GM12878 (cell line): Measurements from ENCODE around the gene SLX9. TPM values are rescaled to one million over a fixed set of nuclear protein-coding genes. Genes with fewer than 3 reads are reported as not detected.

Experiments
- ATAC-seq: fragments of 200-7000 bp; cut with Tn5 transposase; 3 replicates; pipeline ENCODE4 v1.9.1; 2020; ENCODE audit warnings: mild to moderate bottlenecking, moderate library complexity
- BruUV-seq: library from RNA; stranded (reverse); fragments of 400-500 nt; replicated peaks from 2 replicates; lab custom pipeline; 2021; lab: Mats Ljungman, UMichigan
- CTCF ChIA-PET: fragments of 300-600 bp; sonication (Branson Sonifier 250); formaldehyde crosslinking; extraction: SDS; loops from one replicate; lab custom pipeline; 2021; ENCODE audit warnings: inconsistent platforms; lab: Yijun Ruan, JAX
- POLR2A ChIA-PET: fragments of 350-600 bp; formaldehyde crosslinking; extraction: SDS; loops from one replicate; lab custom pipeline; 2021; ENCODE audit warnings: inconsistent platforms; lab: Charles Lee
- RAD21 ChIA-PET: fragments of 300-600 bp; sonication (Branson Sonifier 250); formaldehyde crosslinking; loops from one replicate; lab custom pipeline; 2023; ENCODE audit warnings: antibody characterized with exemption; ENCODE audit not compliant: unreplicated experiment; lab: Charles Lee
- SMC1A ChIA-PET: fragments of 300-600 bp; sonication (Branson Sonifier 250); formaldehyde crosslinking; loops from one replicate; lab custom pipeline; 2023; ENCODE audit not compliant: unreplicated experiment, uncharacterized antibody; lab: Charles Lee
- DNase-seq: peaks from one replicate; pipeline ENCODE4 v3.0.0-alpha.2; 2011; ENCODE audit warnings: low read depth, low spot score
- FAIRE-seq: peaks from 3 replicates; lab custom pipeline; 2011; peaks lifted over from hg19 to GRCh38; lab: Jason Lieb, UNC
- H2AFZ ChIP-seq: 2 replicates; pipeline ENCODE4 v1.6.0; 2011; ENCODE audit warnings: low read depth, low read length, control low read depth; ENCODE audit not compliant: control insufficient read depth
- H3K27ac ChIP-seq: 2 replicates; pipeline ENCODE4 v1.5.1; 2011; ENCODE audit warnings: control low read depth; ENCODE audit not compliant: control insufficient read depth, insufficient read depth
- H3K27me3 ChIP-seq, 2 experiments: replicated peaks in 1 of 2; 2 replicates each; pipeline versions ENCODE4 v1.6.0 to v1.6.1; 2011; ENCODE audit warnings: low read length in 1 of 2; ENCODE audit not compliant: control insufficient read depth in 2 of 2, insufficient read depth in 2 of 2
- H3K36me3 ChIP-seq, 2 experiments: 2 replicates each; pipeline ENCODE4 v1.5.1; 2011; ENCODE audit warnings: low read length in 1 of 2; ENCODE audit not compliant: control insufficient read depth in 2 of 2, insufficient read depth in 2 of 2
- H3K4me1 ChIP-seq: 2 replicates; pipeline ENCODE4 v1.6.1; 2011; ENCODE audit warnings: mild to moderate bottlenecking, low read length, moderate library complexity, mixed read lengths; ENCODE audit not compliant: control insufficient read depth, insufficient read depth
- H3K4me2 ChIP-seq: 2 replicates; pipeline ENCODE4 v1.6.0; 2011; ENCODE audit warnings: control low read depth; ENCODE audit not compliant: control insufficient read depth, insufficient read depth
- H3K4me3 ChIP-seq: fragments of 200-600 bp; sonication (generic); 2 replicates; pipeline ENCODE4 v1.5.1; 2016
- H3K79me2 ChIP-seq: 2 replicates; pipeline ENCODE4 v1.6.0; 2011; ENCODE audit warnings: low read length; ENCODE audit not compliant: control insufficient read depth, insufficient read depth
- H3K9ac ChIP-seq: 2 replicates; pipeline ENCODE4 v1.8.0; 2011; ENCODE audit warnings: low read length, control low read depth, mixed read lengths; ENCODE audit not compliant: control insufficient read depth, insufficient read depth
- H3K9me3 ChIP-seq: replicated peaks from 3 replicates; pipeline ENCODE4 v1.5.1; 2011; ENCODE audit warnings: mild to moderate bottlenecking, low read length; ENCODE audit not compliant: control insufficient read depth, insufficient read depth
- H4K20me1 ChIP-seq: 2 replicates; pipeline ENCODE4 v1.6.0; 2011; ENCODE audit not compliant: control insufficient read depth, insufficient read depth
- ATF7 ChIP-seq: fragments of 450-650 bp; IDR thresholded peaks from 2 replicates; pipeline ENCODE4 v1.6.1; 2016; ENCODE audit warnings: low read depth, mild to moderate bottlenecking
- CBFB ChIP-seq: IDR thresholded peaks from 2 replicates; pipeline ENCODE4 v1.6.1; 2016; ENCODE audit warnings: antibody characterized with exemption, low read depth
- CHD2 ChIP-seq: IDR thresholded peaks from 2 replicates; pipeline ENCODE4 v1.6.1; 2011; ENCODE audit warnings: low read depth, low read length, improper control_type of control experiment, borderline replicate concordance
- EED ChIP-seq: sonication (generic); IDR thresholded peaks from 2 replicates; pipeline ENCODE4 v1.6.1; 2016; ENCODE audit warnings: antibody characterized with exemption, low read depth
- EGR1 ChIP-seq, 2 experiments: IDR thresholded peaks; 1 replicate in 1 of 2; 2 replicates in 1 of 2; pipeline ENCODE4 v1.6.1; 2011 to 2012; ENCODE audit warnings: low read depth in 2 of 2, low read length in 2 of 2, borderline replicate concordance in 1 of 2, mild to moderate bottlenecking in 1 of 2, moderate library complexity in 1 of 2
- GABPA ChIP-seq: IDR thresholded peaks from 2 replicates; pipeline ENCODE4 v1.6.1; 2014; ENCODE audit warnings: antibody characterized with exemption, low read depth, mild to moderate bottlenecking, inconsistent platforms
- MEF2A ChIP-seq: IDR thresholded peaks from 2 replicates; pipeline ENCODE4 v1.6.1; 2011; ENCODE audit warnings: low read depth, mild to moderate bottlenecking, low read length, moderate library complexity; ENCODE audit not compliant: insufficient read depth
- MEF2B ChIP-seq: fragments of 450-650 bp; IDR thresholded peaks from 2 replicates; pipeline ENCODE4 v1.6.1; 2018; ENCODE audit warnings: mild to moderate bottlenecking, moderate library complexity; ENCODE audit not compliant: partially characterized antibody, poor library complexity, severe bottlenecking
- PAX5 ChIP-seq: IDR thresholded peaks from 2 replicates; pipeline ENCODE4 v1.6.1; 2011; ENCODE audit warnings: low read depth, low read length, borderline replicate concordance
- POLR2AphosphoS5 ChIP-seq: IDR thresholded peaks from 2 replicates; pipeline ENCODE4 v1.6.1; 2011; ENCODE audit warnings: mild to moderate bottlenecking, low read length, inconsistent platforms
- SMARCA5 ChIP-seq: fragments of 450-650 bp; IDR thresholded peaks from 2 replicates; pipeline ENCODE4 v1.6.1; 2017; ENCODE audit warnings: mild to moderate bottlenecking
- SPI1 ChIP-seq: IDR thresholded peaks from 2 replicates; pipeline ENCODE4 v1.6.1; 2011; ENCODE audit warnings: low read depth, mild to moderate bottlenecking, low read length, moderate library complexity, borderline replicate concordance; ENCODE audit not compliant: insufficient read depth
- TBL1XR1 ChIP-seq: IDR thresholded peaks from 2 replicates; pipeline ENCODE4 v1.6.1; 2012; ENCODE audit warnings: low read depth, low read length, improper control_type of control experiment
- ZNF217 ChIP-seq: fragments of 450-650 bp; IDR thresholded peaks from 2 replicates; pipeline ENCODE4 v1.6.1; 2017; ENCODE audit warnings: antibody characterized with exemption, mild to moderate bottlenecking
- WGBS: methylation state at CpG from one replicate; pipeline ENCODE4 v1.1.6; 2016; ENCODE audit warnings: low lambda C conversion rate; ENCODE audit not compliant: insufficient replicate concordance, insufficient coverage; ENCODE audit errors: missing lambda C conversion rate; 5-methylcytosine and 5-hydroxymethylcytosine counted together
- in situ Hi-C: fragments of 300-500 bp; cut with MboI; formaldehyde crosslinking; loops from 9 replicates; pipeline ENCODE4 v1.14.3; 2018; ENCODE audit warnings: mixed read lengths
- intact Hi-C: fragments of 100-400 bp; cut with micrococcal nuclease; formaldehyde crosslinking; loops from one replicate; pipeline ENCODE4 v1.14.2; 2022; ENCODE audit not compliant: unreplicated experiment
- polyA plus RNA-seq, 11 experiments: library from polyadenylated mRNA; depleted of rRNA in 4 of 11; unstranded in 6 of 11; stranded (reverse) in 5 of 11; fragments of >200 nt; fragmentation: Nextera tagmentation in 4 of 11; fragmentation: Illumina TruSeq in 1 of 11; extraction: Ambion mirVana in 4 of 11; extraction: Trizol in 1 of 11; gene quantifications; 1 replicate in 1 of 11; 2 replicates in 10 of 11; pipeline versions ENCODE4 v1.2.1 to v1.2.3, GENCODE V29; 2011 to 2016; ENCODE audit warnings: inconsistent platforms in 2 of 11, missing spikeins in 2 of 11, low read depth in 1 of 11
- total RNA-seq, 4 experiments: library from RNA; depleted of rRNA in 3 of 4; stranded (reverse); fragments of >200 nt in 3 of 4; fragmentation: Illumina TruSeq in 1 of 4; extraction: Trizol in 1 of 4; gene quantifications; 2 replicates each; pipeline versions ENCODE4 v1.2.1 to v1.2.3, GENCODE V29; 2013 to 2021
- TF ChIP-seq, protein P1 (sequence below): IDR thresholded peaks from 2 replicates; pipeline ENCODE4 v1.6.1; 2012; ENCODE audit warnings: low read depth, low read length, improper control_type of control experiment

The SLX9 gene
- total and polyA plus RNA-seq, 10 of the 15 experiments (the other 5 are each of a cell fraction or from before 2014, with no cell fraction given) = 0.69 to 81.3 (median 33.9) TPM

DNA sequence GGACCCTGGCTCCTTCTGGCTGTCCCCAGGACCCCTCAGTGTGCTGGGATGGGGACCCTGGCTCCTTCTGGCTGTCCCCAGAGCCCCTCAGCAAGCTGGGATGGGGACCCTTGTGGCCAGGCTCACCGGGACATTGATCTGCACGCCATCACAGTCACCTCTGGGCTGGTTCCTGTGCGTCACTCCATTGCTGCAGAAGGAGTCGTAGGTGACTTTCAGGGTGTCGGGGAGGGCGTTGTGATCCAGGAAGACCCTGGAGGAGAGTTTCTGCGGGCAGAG lies 46.6 kb upstream of the SLX9 start:
- no peak overlapping the region for H3K27ac ChIP-seq
- ATAC-seq (peak; percentile 9), FAIRE-seq (no peak), DNase-seq (no peak)
- no peak overlapping the region for H2AFZ ChIP-seq
- no peak overlapping the region for H3K4me2 ChIP-seq
- no peaks in the 10 kb centered on the region for H3K27me3 ChIP-seq
- ChIA-PET CTCF (interaction anchor here (1.1 to 5.5 kb wide), 11 partner anchors 11 to 244 kb away, joined by 3 to 80 read pairs (median 5); no protein-coding TSS in a partner anchor), SMC1A (interaction anchor here (0.6 to 6.1 kb wide), 2 partner anchors 36 to 40 kb away, joined by 3 to 56 read pairs; no protein-coding TSS in a partner anchor), RAD21 (interaction anchor here (1.5 to 3.9 kb wide), 4 partner anchors 34 to 41 kb away, joined by 5 to 32 read pairs (median 6); no protein-coding TSS in a partner anchor), POLR2A (interaction anchor here (1.1 to 1.8 kb wide), 2 partner anchors 9 to 39 kb away, joined by 3 to 9 read pairs; no protein-coding TSS in a partner anchor)
- no peaks in the 10 kb centered on the region for H3K79me2 ChIP-seq
- no peak overlapping the region for H3K9ac ChIP-seq
- H3K9me3 ChIP-seq = no peaks in the 10 kb centered on the region
- H4K20me1 ChIP-seq = no peaks in the 10 kb centered on the region
- WGBS = 97% methylated on average over 7 of the region's 7 CpGs
- H3K4me1 ChIP-seq = no peaks in the 10 kb centered on the region
- TF ChIP-seq, protein P1, sequence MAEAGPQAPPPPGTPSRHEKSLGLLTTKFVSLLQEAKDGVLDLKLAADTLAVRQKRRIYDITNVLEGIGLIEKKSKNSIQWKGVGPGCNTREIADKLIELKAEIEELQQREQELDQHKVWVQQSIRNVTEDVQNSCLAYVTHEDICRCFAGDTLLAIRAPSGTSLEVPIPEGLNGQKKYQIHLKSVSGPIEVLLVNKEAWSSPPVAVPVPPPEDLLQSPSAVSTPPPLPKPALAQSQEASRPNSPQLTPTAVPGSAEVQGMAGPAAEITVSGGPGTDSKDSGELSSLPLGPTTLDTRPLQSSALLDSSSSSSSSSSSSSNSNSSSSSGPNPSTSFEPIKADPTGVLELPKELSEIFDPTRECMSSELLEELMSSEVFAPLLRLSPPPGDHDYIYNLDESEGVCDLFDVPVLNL = no peak
- TF ChIP-seq PAX5 = no peak
- no peak for TF ChIP-seq EGR1 (IDR thresholded peaks at IDR 0.05; ENCODE audit: borderline replicate concordance in 1 of 2, low read depth in 2 of 2, low read length in 2 of 2)
- TF ChIP-seq SPI1 = no peak
- TF ChIP-seq MEF2A = no peak
- TF ChIP-seq SMARCA5 = no peak
- no peak for TF ChIP-seq ZNF217
- TF ChIP-seq CBFB = no peak
- no peak for TF ChIP-seq TBL1XR1
- no peak for TF ChIP-seq ATF7
- TF ChIP-seq GABPA = no peak
- no peak for TF ChIP-seq EED
- TF ChIP-seq CHD2 = no peak
- no peak for TF ChIP-seq POLR2AphosphoS5
- no peak for TF ChIP-seq MEF2B
- intact Hi-C loops = no loop called here
- peaks cover 3 to 9% of the 10 kb centered on the region in 2 experiments; a peak in 3 of 4 replicates for H3K36me3 ChIP-seq
- H3K4me3 ChIP-seq = no peak overlapping the region
- BruUV-seq = no TSS peak
- in situ Hi-C loops = no loop called here
